Measurements from ENCODE around the gene FOXP1.

GRCh38 chr3:71062037-71062932 lies 521.2 kb downstream of the FOXP1 start:
- TF ChIP-seq CTCF (IDR thresholded peaks at IDR 0.05; ENCODE audit: insufficient read depth, low read length, poor library complexity, severe bottlenecking) (no peak), EZH2phosphoT487 (conservative IDR thresholded peaks at IDR 0.05; ENCODE audit: low read length) (no peak)

Measured in SU-DHL-6 (cell line).